Dermis blood vessel endothelial cell (primary cell): ENCODE measurements around the gene AFAP1. TPM values are rescaled to one million over a fixed set of nuclear protein-coding genes. Genes with fewer than 3 reads are reported as not detected.
"Not testable (repeated sequence)": the region's sequence is repeated elsewhere in the genome, so short reads cannot be mapped to it uniquely, and the experiment has no call there.

ENCODE experiments used
- DNase-seq: peaks from one replicate; pipeline ENCODE4 v3.0.0; 2010
- total RNA-seq: library from RNA; depleted of rRNA; stranded (reverse); fragments of >200 nt; gene quantifications from 2 replicates; pipeline ENCODE4 v1.2.3, GENCODE V29; 2014

Gene AFAP1
- total RNA-seq, 1 donor from 2014 or later: 48.5 TPM

- no peak for DNase-seq
These were observed 5.0 kb upstream of the AFAP1 start for GRCh38 chr4:7944599-7945220.

GRCh38 chr4:7943688-7944087 is 4.0 kb upstream of the AFAP1 start:
- not testable (repeated sequence) for DNase-seq

GRCh38 chr4:7943211-7943610 is 3.5 kb upstream of the AFAP1 start:
- no peak for DNase-seq

GRCh38 chr4:7941965-7942496 is 2.4 kb upstream of the AFAP1 start:
- no peak for DNase-seq

- DNase-seq: no peak
These were observed 1.7 kb upstream of the AFAP1 start for GRCh38 chr4:7941111-7941964.

- peak; percentile 58 for DNase-seq
These were observed 868 bp downstream of the AFAP1 start for GRCh38 chr4:7938609-7939376.

GRCh38 chr4:7938266-7938608 is 1.4 kb downstream of the AFAP1 start:
- DNase-seq: no peak

GRCh38 chr4:7937006-7937405 is 2.7 kb downstream of the AFAP1 start:
- no peak for DNase-seq

GRCh38 chr4:7933651-7934510 is 5.8 kb downstream of the AFAP1 start:
- DNase-seq: peak; percentile 57

- peak; percentile 28 for DNase-seq
These were observed 7.4 kb downstream of the AFAP1 start for GRCh38 chr4:7932287-7932686.

GRCh38 chr4:7929118-7929951 is 10.3 kb downstream of the AFAP1 start:
- DNase-seq: peak; percentile 52

- no peak for DNase-seq
These were observed 10.9 kb downstream of the AFAP1 start for GRCh38 chr4:7928711-7929110.

- no peak for DNase-seq
These were observed 12.8 kb downstream of the AFAP1 start for GRCh38 chr4:7926822-7927221.

- no peak for DNase-seq
These were observed 15.1 kb downstream of the AFAP1 start for GRCh38 chr4:7924570-7924969.

GRCh38 chr4:7924163-7924562 is 15.5 kb downstream of the AFAP1 start:
- peak; percentile 23 for DNase-seq

GRCh38 chr4:7922466-7922865 is 17.2 kb downstream of the AFAP1 start:
- DNase-seq: no peak

GRCh38 chr4:7918981-7919380 is 20.7 kb downstream of the AFAP1 start:
- DNase-seq: peak; percentile 55

GRCh38 chr4:7918187-7918586 is 21.5 kb downstream of the AFAP1 start:
- peak; percentile 45 for DNase-seq

GRCh38 chr4:7917669-7918068 is 22.0 kb downstream of the AFAP1 start:
- DNase-seq: peak; percentile 27

GRCh38 chr4:7915875-7916242 is 23.8 kb downstream of the AFAP1 start:
- no peak for DNase-seq

GRCh38 chr4:7912826-7913225 is 26.8 kb downstream of the AFAP1 start:
- no peak for DNase-seq
